ENCODE data around the gene RFX4.
"Not testable (repeated sequence)": the region's sequence is repeated elsewhere in the genome, so short reads cannot be mapped to it uniquely, and the experiment has no call there.

RFX4 gene

DNA sequence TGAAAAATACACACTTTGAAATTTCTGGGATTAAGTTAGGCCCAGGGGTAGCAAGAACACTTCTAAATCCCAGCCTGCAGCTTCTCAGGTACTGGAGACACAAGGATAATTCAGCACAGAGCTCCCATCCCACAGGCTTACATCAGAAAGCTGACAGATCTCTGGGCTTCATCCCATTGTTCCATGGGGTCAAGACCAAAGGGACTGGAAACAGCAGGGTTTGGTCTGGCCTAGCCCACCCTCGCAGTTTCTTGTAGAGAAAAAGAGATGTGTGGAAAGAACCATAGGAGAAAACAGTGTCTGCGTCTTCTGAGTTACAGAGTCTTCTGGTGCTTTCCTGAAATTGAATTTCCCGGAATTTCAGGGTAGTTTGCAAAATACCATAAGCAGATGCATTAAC, 132.1 kb downstream of the RFX4 start:
- FAIRE-seq (no peak), DNase-seq (ENCODE audit: insufficient read length, low spot score) (no peak)
- no peak for TF ChIP-seq POLR2AphosphoS5 (IDR thresholded peaks at IDR 0.05; ENCODE audit: low read depth, low read length)
- no peak for TF ChIP-seq TAF1 (IDR thresholded peaks at IDR 0.05; ENCODE audit: low read depth, low read length)
- no peak for TF ChIP-seq POLR2A (IDR thresholded peaks at IDR 0.05; ENCODE audit: low read depth, low read length)
- TF ChIP-seq PAX5 (IDR thresholded peaks at IDR 0.05; ENCODE audit: insufficient read depth, low read length, severe bottlenecking): no peak
- TF ChIP-seq POU2F2 (IDR thresholded peaks at IDR 0.05; ENCODE audit: low read depth, low read length): no peak
- no peak for TF ChIP-seq SPI1 (IDR thresholded peaks at IDR 0.05; ENCODE audit: low read depth, low read length)

DNA sequence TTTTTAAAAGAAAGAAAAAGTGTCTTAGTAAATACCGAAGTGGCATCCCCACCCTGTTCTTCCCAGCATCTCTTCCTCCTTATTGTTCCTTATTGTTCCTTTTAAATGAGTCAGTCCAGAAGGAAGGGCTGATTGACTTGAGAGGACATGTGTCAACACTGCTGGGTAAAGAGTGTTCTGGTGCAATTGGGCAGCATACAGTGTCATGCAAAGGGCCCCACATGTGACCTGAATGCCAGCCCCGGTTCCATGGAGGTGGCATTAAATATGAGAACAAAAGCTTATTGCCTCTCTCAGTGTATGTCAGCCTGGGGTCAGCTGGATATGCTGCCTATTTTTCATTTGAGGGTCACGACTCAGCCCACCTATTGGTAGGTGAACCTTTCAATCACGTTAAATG, 132.8 kb downstream of the RFX4 start:
- FAIRE-seq (no peak), DNase-seq (ENCODE audit: insufficient read length, low spot score) (no peak)
- TF ChIP-seq POU2F2 (IDR thresholded peaks at IDR 0.05; ENCODE audit: low read depth, low read length) (no peak), TAF1 (IDR thresholded peaks at IDR 0.05; ENCODE audit: low read depth, low read length) (no peak), PAX5 (IDR thresholded peaks at IDR 0.05; ENCODE audit: insufficient read depth, low read length, severe bottlenecking) (no peak)

DNA sequence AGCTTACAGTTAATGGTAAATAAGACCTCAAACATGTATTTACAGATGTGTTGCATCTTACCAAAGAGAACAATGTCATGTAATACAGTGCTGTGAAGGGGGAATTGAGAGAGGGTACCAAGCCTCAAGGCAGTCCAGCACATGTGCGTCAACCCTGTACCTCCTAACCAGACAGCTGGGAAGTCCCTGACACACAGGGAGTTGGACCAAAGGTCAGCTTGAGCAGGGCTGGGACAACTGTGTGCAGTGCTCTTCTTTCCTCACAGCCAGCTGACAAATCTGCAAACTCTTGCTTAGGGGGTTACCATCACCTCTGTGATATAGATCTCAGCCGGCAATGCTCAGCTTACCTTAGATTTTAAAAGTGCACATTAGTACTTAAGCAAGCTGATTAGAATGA, 134.9 kb downstream of the RFX4 start:
- no peak for DNase-seq (ENCODE audit: insufficient read length, low spot score)
- FAIRE-seq: no peak
- no peak for TF ChIP-seq POLR2A (IDR thresholded peaks at IDR 0.05; ENCODE audit: low read depth, low read length)
- TF ChIP-seq SPI1 (IDR thresholded peaks at IDR 0.05; ENCODE audit: low read depth, low read length): no peak
- TF ChIP-seq POLR2AphosphoS5 (IDR thresholded peaks at IDR 0.05; ENCODE audit: low read depth, low read length): no peak
- no peak for TF ChIP-seq POU2F2 (IDR thresholded peaks at IDR 0.05; ENCODE audit: low read depth, low read length)
- no peak for TF ChIP-seq TAF1 (IDR thresholded peaks at IDR 0.05; ENCODE audit: low read depth, low read length)
- TF ChIP-seq PAX5 (IDR thresholded peaks at IDR 0.05; ENCODE audit: insufficient read depth, low read length, severe bottlenecking): no peak

DNA sequence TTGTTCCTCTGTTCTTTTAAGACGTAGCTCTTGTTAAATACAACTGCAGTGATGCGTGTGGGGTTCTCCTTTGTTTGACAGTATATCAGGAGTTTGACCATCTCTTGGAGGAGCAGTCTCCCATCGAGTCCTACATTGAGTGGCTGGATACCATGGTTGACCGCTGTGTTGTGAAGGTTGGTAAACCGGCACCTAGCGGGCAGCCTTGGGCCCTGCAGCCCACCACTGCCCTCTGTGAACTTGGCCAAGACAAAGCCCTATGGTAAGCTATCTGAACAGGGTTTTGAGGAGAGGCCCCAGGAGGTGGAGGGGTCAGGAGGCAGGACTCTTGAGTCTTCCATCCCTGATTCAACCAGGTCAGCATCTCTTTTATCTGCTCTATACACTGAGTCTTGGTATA, 137.1 kb downstream of the RFX4 start:
- FAIRE-seq (no peak), DNase-seq (ENCODE audit: insufficient read length, low spot score) (no peak)
- TF ChIP-seq POU2F2 (IDR thresholded peaks at IDR 0.05; ENCODE audit: low read depth, low read length) (no peak), POLR2A (IDR thresholded peaks at IDR 0.05; ENCODE audit: low read depth, low read length) (no peak)

DNA sequence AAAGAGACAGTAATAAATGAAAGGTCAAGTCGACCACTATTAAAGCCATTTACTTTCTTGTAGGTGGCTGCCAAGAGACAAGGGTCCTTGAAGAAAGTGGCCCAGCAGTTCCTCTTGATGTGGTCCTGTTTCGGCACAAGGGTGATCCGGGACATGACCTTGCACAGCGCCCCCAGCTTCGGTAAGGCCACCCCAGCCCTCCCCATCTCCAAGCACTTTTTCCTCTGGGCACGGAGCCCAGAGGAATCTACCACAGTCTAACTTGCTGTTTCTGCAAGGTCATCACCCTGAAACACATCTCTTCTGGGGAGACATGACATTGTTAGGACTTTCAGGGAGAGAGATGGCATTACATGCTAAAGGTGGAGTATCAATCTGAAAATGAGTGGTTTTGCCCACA, 137.9 kb downstream of the RFX4 start:
- no peak for FAIRE-seq
- no peak for TF ChIP-seq POLR2AphosphoS5 (IDR thresholded peaks at IDR 0.05; ENCODE audit: low read depth, low read length)
- TF ChIP-seq POLR2A (IDR thresholded peaks at IDR 0.05; ENCODE audit: low read depth, low read length): no peak
- no peak for TF ChIP-seq PAX5 (IDR thresholded peaks at IDR 0.05; ENCODE audit: insufficient read depth, low read length, severe bottlenecking)
- TF ChIP-seq SPI1 (IDR thresholded peaks at IDR 0.05; ENCODE audit: low read depth, low read length): no peak
- no peak for TF ChIP-seq TAF1 (IDR thresholded peaks at IDR 0.05; ENCODE audit: low read depth, low read length)
- no peak for TF ChIP-seq POU2F2 (IDR thresholded peaks at IDR 0.05; ENCODE audit: low read depth, low read length)
- DNase-seq (ENCODE audit: insufficient read length, low spot score): no peak

DNA sequence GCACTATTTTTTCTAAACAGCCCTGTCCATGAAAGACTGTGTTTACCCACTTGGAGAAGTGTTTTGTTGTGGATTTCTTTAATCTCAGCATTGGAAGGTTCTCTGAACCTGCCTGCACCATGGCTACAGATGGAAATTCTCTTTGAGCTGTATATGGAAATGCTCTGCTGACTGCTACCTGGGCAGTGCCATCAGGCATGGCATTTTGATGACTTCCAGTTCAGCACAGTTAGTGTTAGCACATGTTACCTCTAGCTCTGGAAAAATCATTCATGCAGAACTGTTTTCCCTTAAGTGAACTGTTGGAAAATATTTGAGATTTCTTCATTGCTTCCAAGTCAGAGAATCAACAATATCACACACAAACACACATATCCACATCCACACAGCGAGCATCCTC, 139.1 kb downstream of the RFX4 start:
- FAIRE-seq (no peak), DNase-seq (ENCODE audit: insufficient read length, low spot score) (no peak)
- TF ChIP-seq TAF1 (IDR thresholded peaks at IDR 0.05; ENCODE audit: low read depth, low read length) (no peak), POU2F2 (IDR thresholded peaks at IDR 0.05; ENCODE audit: low read depth, low read length) (no peak), PAX5 (IDR thresholded peaks at IDR 0.05; ENCODE audit: insufficient read depth, low read length, severe bottlenecking) (no peak), POLR2A (IDR thresholded peaks at IDR 0.05; ENCODE audit: low read depth, low read length) (no peak), SPI1 (IDR thresholded peaks at IDR 0.05; ENCODE audit: low read depth, low read length) (no peak)

DNA sequence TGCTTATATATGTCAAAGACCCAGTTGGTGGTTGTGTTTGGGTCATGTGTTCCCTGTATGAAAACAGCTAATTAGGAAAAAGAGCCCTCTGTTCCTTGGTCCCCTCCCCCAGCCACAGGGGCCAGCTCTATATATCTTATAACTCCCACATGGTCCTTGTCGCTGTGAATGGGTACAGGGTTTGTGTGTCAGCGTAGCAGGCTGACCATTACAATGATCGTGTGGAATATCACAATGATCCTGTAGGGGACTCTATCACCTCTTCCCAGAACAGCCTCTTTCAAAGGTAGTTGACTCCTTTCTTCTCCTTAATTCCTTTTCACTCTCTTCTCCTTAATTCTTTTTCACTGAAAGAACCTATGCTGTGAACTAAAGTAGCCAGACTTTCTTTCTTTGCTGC, 140.0 kb downstream of the RFX4 start:
- FAIRE-seq (no peak), DNase-seq (ENCODE audit: insufficient read length, low spot score) (no peak)
- no peak for TF ChIP-seq POLR2AphosphoS5 (IDR thresholded peaks at IDR 0.05; ENCODE audit: low read depth, low read length)
- no peak for TF ChIP-seq SPI1 (IDR thresholded peaks at IDR 0.05; ENCODE audit: low read depth, low read length)
- TF ChIP-seq TAF1 (IDR thresholded peaks at IDR 0.05; ENCODE audit: low read depth, low read length): no peak
- no peak for TF ChIP-seq PAX5 (IDR thresholded peaks at IDR 0.05; ENCODE audit: insufficient read depth, low read length, severe bottlenecking)
- no peak for TF ChIP-seq POLR2A (IDR thresholded peaks at IDR 0.05; ENCODE audit: low read depth, low read length)
- TF ChIP-seq POU2F2 (IDR thresholded peaks at IDR 0.05; ENCODE audit: low read depth, low read length): no peak

DNA sequence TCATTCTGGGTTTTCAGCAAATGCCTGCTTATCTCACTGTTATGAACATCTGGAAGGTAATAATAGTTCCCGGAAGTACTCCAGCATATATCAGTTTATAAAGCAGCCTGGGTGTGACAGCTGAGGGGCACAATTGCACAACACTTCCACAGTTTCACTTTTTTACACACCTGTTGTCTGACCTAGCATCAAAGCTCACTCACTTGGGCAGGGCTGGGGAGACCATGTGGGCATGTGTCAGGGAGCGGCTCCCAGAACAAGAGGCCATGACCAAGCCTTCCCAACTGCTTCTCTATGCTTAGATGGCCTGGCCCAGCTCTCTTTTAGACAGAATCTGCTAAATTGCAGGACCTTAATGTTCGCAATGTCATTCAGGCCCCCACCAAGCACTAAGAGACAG, 140.6 kb downstream of the RFX4 start:
- no peak for DNase-seq (ENCODE audit: insufficient read length, low spot score)
- no peak for FAIRE-seq
- no peak for TF ChIP-seq POLR2AphosphoS5 (IDR thresholded peaks at IDR 0.05; ENCODE audit: low read depth, low read length)
- TF ChIP-seq POU2F2 (IDR thresholded peaks at IDR 0.05; ENCODE audit: low read depth, low read length): no peak
- no peak for TF ChIP-seq SPI1 (IDR thresholded peaks at IDR 0.05; ENCODE audit: low read depth, low read length)
- no peak for TF ChIP-seq PAX5 (IDR thresholded peaks at IDR 0.05; ENCODE audit: insufficient read depth, low read length, severe bottlenecking)
- no peak for TF ChIP-seq TAF1 (IDR thresholded peaks at IDR 0.05; ENCODE audit: low read depth, low read length)

DNA sequence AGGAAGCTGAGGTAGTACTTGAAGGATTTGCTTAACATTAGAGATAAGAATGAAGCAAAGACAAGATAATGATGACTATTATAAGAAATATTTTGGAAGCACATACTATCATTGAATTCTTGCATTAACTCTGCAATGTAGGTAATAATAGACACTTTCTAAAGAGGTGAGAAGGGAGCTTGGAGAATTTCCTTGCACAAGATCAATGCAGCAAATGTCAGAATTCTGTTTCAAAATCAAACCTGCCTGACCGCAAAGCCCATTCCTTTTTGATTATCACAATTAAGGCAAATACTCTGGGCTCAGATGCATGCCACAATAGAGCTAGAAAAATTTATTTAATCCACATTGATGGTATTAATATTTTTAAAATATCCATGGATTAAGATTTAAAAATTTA, 141.3 kb downstream of the RFX4 start:
- no peak for FAIRE-seq
- no peak for TF ChIP-seq SPI1 (IDR thresholded peaks at IDR 0.05; ENCODE audit: low read depth, low read length)
- no peak for TF ChIP-seq POLR2A (IDR thresholded peaks at IDR 0.05; ENCODE audit: low read depth, low read length)
- TF ChIP-seq TAF1 (IDR thresholded peaks at IDR 0.05; ENCODE audit: low read depth, low read length): no peak
- TF ChIP-seq POU2F2 (IDR thresholded peaks at IDR 0.05; ENCODE audit: low read depth, low read length): no peak
- TF ChIP-seq POLR2AphosphoS5 (IDR thresholded peaks at IDR 0.05; ENCODE audit: low read depth, low read length): no peak
- TF ChIP-seq PAX5 (IDR thresholded peaks at IDR 0.05; ENCODE audit: insufficient read depth, low read length, severe bottlenecking): no peak
- no peak for DNase-seq (ENCODE audit: insufficient read length, low spot score)

DNA sequence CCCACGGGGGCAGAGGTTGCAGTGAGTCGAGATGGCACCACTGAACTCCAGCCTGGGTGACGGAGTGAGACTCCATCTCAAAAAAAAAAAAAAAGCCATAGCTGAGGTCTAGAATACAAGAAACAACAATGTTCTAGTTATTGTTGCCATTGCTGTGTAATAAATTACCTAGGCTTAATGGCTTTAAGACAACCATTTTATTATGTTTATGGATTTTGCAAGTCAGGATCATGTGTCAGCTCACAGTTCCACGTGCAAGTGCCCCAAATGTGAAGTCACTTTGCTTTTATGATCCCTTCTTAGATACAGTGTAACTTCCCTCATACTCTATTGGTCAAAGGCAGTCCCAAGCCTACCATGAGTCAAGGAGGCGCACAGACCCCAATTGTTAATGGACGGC, 142.1 kb downstream of the RFX4 start:
- FAIRE-seq (no peak), DNase-seq (ENCODE audit: insufficient read length, low spot score) (no peak)
- TF ChIP-seq POU2F2 (IDR thresholded peaks at IDR 0.05; ENCODE audit: low read depth, low read length) (no peak), POLR2A (IDR thresholded peaks at IDR 0.05; ENCODE audit: low read depth, low read length) (no peak), PAX5 (IDR thresholded peaks at IDR 0.05; ENCODE audit: insufficient read depth, low read length, severe bottlenecking) (no peak), SPI1 (IDR thresholded peaks at IDR 0.05; ENCODE audit: low read depth, low read length) (no peak), POLR2AphosphoS5 (IDR thresholded peaks at IDR 0.05; ENCODE audit: low read depth, low read length) (no peak), TAF1 (IDR thresholded peaks at IDR 0.05; ENCODE audit: low read depth, low read length) (no peak)

DNA sequence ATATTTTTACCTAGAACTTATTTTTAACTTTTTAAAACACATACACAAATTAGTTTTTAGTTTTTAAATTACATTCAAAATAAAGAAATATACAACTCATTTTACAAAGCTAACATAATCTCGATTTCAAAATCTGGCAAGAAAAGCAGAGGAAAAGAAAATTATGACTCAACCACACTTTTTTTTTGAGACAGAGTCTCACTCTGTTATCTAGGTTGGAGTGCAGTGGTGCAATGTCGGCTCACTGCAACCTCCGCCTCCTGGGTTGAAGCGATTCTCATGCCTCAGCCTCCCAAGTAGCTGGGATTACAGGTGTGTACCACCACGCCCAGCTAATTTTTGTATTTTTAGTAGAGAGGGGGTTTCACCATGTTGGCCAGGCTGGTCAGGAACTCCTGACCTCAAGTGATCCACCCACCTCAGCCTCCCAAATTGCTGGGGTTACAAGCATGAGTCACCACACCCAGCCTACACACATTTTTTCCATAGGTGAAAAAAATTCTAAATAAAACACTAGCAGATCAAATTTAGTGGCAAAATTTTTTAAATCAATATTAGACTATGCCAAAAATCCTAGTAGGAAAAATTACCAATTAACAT, 143.9 kb downstream of the RFX4 start:
- DNase-seq (ENCODE audit: insufficient read length, low spot score); FAIRE-seq: not testable (repeated sequence)
